Muscle layer of duodenum (tissue), 2 donors: ENCODE measurements around the gene NCOA1.

ENCODE experiments used
- H3K27ac ChIP-seq: one replicate; pipeline ENCODE4 v1.7.0; 2013; ENCODE audit warnings: mild to moderate bottlenecking, low read length
- H3K27me3 ChIP-seq: one replicate; pipeline ENCODE4 v1.7.0; 2013; ENCODE audit warnings: low read depth, mild to moderate bottlenecking, control low read depth, low read length
- H3K36me3 ChIP-seq, 2 donors: one replicate each; pipeline ENCODE4 v1.7.0; 2013; ENCODE audit warnings: low read length in 2 of 2, control low read depth in 1 of 2, mild to moderate bottlenecking in 1 of 2; ENCODE audit not compliant: insufficient read depth in 2 of 2, control insufficient read depth in 1 of 2
- H3K4me1 ChIP-seq, 2 donors: one replicate each; pipeline ENCODE4 v1.7.0; 2013; ENCODE audit warnings: low read length in 2 of 2, mild to moderate bottlenecking in 2 of 2, control low read depth in 1 of 2, moderate library complexity in 1 of 2; ENCODE audit not compliant: insufficient read depth in 2 of 2, control insufficient read depth in 1 of 2
- H3K4me3 ChIP-seq, 2 donors: one replicate each; pipeline ENCODE4 v1.7.0; 2013; ENCODE audit warnings: low read length in 2 of 2, low read depth in 1 of 2, mild to moderate bottlenecking in 1 of 2
- H3K9me3 ChIP-seq, 2 donors: one replicate each; pipeline ENCODE4 v1.7.0; 2013; ENCODE audit warnings: low read length in 2 of 2, control low read depth in 1 of 2, mild to moderate bottlenecking in 1 of 2; ENCODE audit not compliant: control insufficient read depth in 1 of 2
- donor health status: healthy.

NCOA1 gene

GRCh38 chr2:24771764-24772586, 280.9 kb downstream of the NCOA1 start:
- no peaks in the 10 kb centered on the region for H3K4me1 ChIP-seq
- H3K36me3 ChIP-seq: peaks cover 7 to 25% of the 10 kb centered on the region in 2 donors
- no peak overlapping the region for H3K27ac ChIP-seq
- no peaks in the 10 kb centered on the region for H3K9me3 ChIP-seq
- no peaks in the 10 kb centered on the region for H3K27me3 ChIP-seq
- H3K4me3 ChIP-seq: no peak overlapping the region

- H3K27me3 ChIP-seq: no peaks in the 10 kb centered on the region
- no peaks in the 10 kb centered on the region for H3K4me1 ChIP-seq
- peaks cover 6 to 13% of the 10 kb centered on the region in 2 donors for H3K36me3 ChIP-seq
- H3K27ac ChIP-seq: no peak overlapping the region
- no peak overlapping the region for H3K4me3 ChIP-seq
- no peaks in the 10 kb centered on the region for H3K9me3 ChIP-seq
Measured at GRCh38 chr2:24774373-24774772, 283.3 kb downstream of the NCOA1 start.

- Histone ChIP-seq H3K27me3 (no peaks in the 10 kb centered on the region), H3K9me3 (no peaks in the 10 kb centered on the region), H3K27ac (no peak overlapping the region), H3K4me1 (no peaks in the 10 kb centered on the region), H3K36me3 (no peaks in the 10 kb centered on the region), H3K4me3 (no peak overlapping the region)
Measured at GRCh38 chr2:24779116-24779515, 288.1 kb downstream of the NCOA1 start.

DNA sequence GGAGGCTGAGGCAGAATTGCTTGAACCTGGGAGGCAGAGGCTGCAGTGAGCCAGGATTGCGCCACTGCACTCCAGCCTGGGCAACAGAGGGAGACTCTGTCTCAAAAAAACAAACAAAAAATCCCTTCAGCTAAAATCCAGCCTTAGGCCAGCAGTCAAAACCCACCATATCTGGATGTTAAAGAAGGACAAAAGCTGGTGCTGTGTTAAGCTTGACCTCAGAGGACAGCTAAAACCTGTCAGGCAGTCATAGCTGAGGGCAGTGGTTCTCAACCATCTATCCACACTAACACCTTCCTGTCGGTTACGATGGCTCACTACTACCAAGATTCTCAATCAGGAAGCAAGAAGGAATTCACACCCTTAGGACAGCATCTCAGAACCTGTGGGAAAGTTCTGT, 292.6 kb downstream of the NCOA1 start:
- no peaks in the 10 kb centered on the region for H3K27me3 ChIP-seq
- no peaks in the 10 kb centered on the region for H3K4me1 ChIP-seq
- H3K9me3 ChIP-seq: no peaks in the 10 kb centered on the region
- no peak overlapping the region for H3K4me3 ChIP-seq
- no peaks in the 10 kb centered on the region for H3K36me3 ChIP-seq
- H3K27ac ChIP-seq: no peak overlapping the region

- no peak overlapping the region for H3K27ac ChIP-seq
Measured at GRCh38 chr2:24785671-24786321, 294.7 kb downstream of the NCOA1 start.

GRCh38 chr2:24787532-24787931, 296.5 kb downstream of the NCOA1 start:
- no peaks in the 10 kb centered on the region for H3K9me3 ChIP-seq
- H3K27ac ChIP-seq: no peak overlapping the region
- H3K36me3 ChIP-seq: no peaks in the 10 kb centered on the region
- H3K4me3 ChIP-seq: no peak overlapping the region
- H3K27me3 ChIP-seq: no peaks in the 10 kb centered on the region
- H3K4me1 ChIP-seq: peaks cover 0 to 6% of the 10 kb centered on the region in 2 donors

More at GRCh38 chr2:24785671-24786321, 294.7 kb downstream of the NCOA1 start:
- H3K27me3 ChIP-seq: no peaks in the 10 kb centered on the region
- no peaks in the 10 kb centered on the region for H3K4me1 ChIP-seq
- no peaks in the 10 kb centered on the region for H3K9me3 ChIP-seq
- no peaks in the 10 kb centered on the region for H3K36me3 ChIP-seq
- H3K4me3 ChIP-seq: no peak overlapping the region

- Histone ChIP-seq H3K36me3 (peaks cover 0 to 3% of the 10 kb centered on the region in 2 donors), H3K4me1 (peaks cover 0 to 9% of the 10 kb centered on the region in 2 donors), H3K27me3 (no peaks in the 10 kb centered on the region), H3K4me3 (no peak overlapping the region), H3K9me3 (no peaks in the 10 kb centered on the region), H3K27ac (no peak overlapping the region)
Measured at GRCh38 chr2:24788816-24789215, 297.8 kb downstream of the NCOA1 start.

GRCh38 chr2:24791452-24791851, 300.4 kb downstream of the NCOA1 start:
- H3K4me1 ChIP-seq: peaks cover 0 to 12% of the 10 kb centered on the region in 2 donors
- H3K4me3 ChIP-seq: no peak overlapping the region
- H3K27ac ChIP-seq: no peak overlapping the region
- peaks cover 0 to 3% of the 10 kb centered on the region in 2 donors for H3K36me3 ChIP-seq
- no peaks in the 10 kb centered on the region for H3K9me3 ChIP-seq
- H3K27me3 ChIP-seq: no peaks in the 10 kb centered on the region

GRCh38 chr2:24792542-24792873, 301.5 kb downstream of the NCOA1 start:
- Histone ChIP-seq H3K4me1 (peaks cover 0 to 12% of the 10 kb centered on the region in 2 donors), H3K9me3 (no peaks in the 10 kb centered on the region), H3K36me3 (peaks cover 0 to 3% of the 10 kb centered on the region in 2 donors), H3K27ac (peak overlapping the region; percentile 95), H3K4me3 (peak overlapping the region; percentile 76 to 98), H3K27me3 (no peaks in the 10 kb centered on the region)

- Histone ChIP-seq H3K4me1 (peaks cover 0 to 12% of the 10 kb centered on the region in 2 donors), H3K27ac (peak within 1 kb of the TSS; percentile 95), H3K27me3 (no peaks in the 10 kb centered on the region), H3K4me3 (peak within 1 kb of the TSS; percentile 76 to 98), H3K9me3 (no peaks in the 10 kb centered on the region), H3K36me3 (peaks cover 0 to 3% of the 10 kb centered on the region in 2 donors)
Measured at GRCh38 chr2:24792874-24793760, 302.1 kb downstream of the NCOA1 start, which contains the start of the genes CENPO and PTRHD1. Gene CENPO, plus strand, starts transcription at chr2:24793425. Its CDS starts 495 bp downstream, at chr2:24793920. Gene PTRHD1, minus strand, starts transcription at chr2:24793391. Its CDS starts 14 bp downstream, at chr2:24793377.
